ENCODE results near the gene PCIF1. TPM values are rescaled to one million over a fixed set of nuclear protein-coding genes. Genes with fewer than 3 reads are reported as not detected.
"Not testable (repeated sequence)": the region's sequence is repeated elsewhere in the genome, so short reads cannot be mapped to it uniquely, and the experiment has no call there.

The PCIF1 gene
- total RNA-seq, 1 donor from 2014 or later = 21.8 TPM

DNA sequence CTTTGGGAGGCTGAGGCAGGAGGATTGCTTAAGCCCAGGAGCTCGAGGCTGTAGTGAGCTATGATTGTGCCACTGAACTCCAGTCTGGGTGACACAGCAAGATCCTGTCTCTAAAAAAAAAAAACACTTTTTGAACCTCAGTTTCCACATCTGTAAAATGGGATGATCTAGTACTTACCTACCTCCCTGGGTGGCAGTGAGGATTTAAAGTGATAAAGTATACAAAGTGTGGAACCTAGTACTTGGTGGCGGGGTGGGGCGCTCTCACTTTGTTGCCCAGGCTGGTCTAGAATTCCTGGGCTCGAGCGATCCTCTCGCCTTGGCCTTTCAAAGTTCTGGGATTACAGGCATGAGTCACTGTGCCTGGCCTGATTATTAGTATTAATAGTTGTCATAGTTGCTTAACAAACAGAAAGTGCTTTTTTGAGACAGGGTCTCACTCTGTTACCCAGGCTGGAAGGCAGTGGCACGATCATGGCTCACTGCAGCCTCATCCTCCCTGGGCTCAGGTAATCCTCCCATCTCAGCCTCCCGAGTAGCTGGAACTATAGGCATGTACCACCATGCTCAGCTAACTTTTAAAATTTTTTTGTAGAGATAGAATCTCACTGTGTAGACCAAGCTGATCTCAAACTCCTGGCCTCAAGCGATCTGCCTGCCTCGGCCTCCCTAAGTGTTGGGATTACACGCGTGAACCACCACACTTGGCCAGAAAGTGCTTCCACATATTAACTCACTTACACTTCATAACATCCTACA lies 15.5 kb upstream of the PCIF1 start:
- intact Hi-C loops (cut with DNase I) = no loop called here
- ATAC-seq (ENCODE audit: poor library complexity) = no peak
- DNase-seq = no peak

DNA sequence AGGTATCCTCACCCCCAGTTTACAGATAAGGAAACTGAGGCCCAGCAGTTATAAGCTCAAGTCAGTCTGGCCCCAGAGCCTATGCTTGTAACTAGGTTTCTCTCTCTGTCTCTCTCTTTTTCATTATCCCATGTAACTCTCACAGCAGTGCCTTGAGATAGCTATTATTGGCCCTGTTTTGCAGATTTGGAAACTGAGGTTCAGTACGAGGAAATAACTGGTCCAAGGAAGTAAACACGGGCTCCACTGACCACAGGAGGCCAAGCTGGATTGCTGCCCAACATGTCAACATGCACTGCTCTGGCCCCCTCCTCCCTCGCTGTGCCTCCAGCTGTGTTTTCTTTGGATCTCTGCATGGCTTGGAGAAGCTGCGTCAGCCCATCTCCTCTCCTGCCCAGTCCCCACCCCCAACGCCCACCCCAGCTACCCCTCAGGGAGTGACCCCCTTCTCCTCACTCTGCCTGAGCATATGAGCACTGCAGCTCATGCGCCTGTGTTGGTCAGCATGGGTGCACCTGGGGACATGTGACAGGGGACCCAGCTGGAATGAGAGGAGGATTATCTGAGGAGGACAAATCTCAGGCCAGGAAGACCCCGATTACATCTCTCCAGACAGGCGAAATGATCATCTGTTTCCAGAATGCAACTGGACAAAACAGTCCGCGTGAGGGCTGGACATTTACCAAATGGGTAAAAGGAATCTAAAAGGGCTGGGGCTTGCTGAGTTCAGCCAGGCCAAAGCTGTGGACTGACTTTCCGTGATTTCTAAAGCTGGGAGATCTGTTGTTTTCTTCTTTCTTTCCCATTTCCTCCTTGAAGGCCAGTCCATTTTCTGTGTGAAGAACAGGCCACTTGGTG lies 14.7 kb upstream of the PCIF1 start:
- intact Hi-C loops (cut with DNase I) = no loop called here
- DNase-seq (peak; percentile 90), ATAC-seq (ENCODE audit: poor library complexity) (peak; percentile 80)

DNA sequence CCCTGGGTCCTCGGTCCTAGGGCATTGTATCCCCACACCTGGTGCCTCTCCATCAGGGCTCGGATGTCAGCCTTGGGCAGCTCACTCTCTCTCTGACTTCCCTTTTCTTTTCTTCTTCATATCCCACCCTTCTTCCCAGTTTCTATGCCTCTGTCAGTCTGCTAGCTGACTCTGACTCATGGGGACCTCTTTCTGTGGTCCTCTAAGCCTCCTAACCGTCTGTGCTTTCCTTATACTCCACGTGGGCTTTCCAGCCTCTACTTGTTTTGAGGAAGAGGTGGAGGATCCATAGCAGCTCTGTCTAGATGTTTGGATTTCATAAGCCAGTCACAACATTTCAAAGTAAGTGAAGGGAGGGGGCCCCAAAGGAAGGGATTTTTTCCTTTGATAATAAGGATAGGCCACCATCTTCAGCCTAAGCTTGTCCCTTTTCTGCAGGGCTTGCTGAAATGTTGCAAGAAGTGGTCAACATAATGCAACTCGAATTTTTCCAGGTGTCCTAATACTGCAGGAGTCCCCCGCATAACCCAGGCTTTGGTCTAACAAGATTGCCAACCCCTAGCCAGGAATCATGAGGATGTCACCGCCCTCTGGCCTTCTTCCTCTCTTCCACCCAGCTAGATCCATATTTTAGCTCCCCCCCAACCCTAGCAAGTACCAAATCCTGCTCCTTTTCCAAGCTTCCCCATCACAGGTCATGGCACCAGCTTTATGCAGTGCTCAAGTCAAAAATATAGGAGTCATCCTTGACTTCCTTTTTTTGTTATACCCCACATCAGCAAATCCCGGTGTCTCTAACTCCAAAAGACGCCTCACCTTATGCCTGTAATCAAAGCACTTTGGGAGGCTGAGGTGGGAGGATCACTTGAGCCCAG lies 13.8 kb upstream of the PCIF1 start:
- intact Hi-C loops (cut with DNase I) = no loop called here
- no peak for ATAC-seq (ENCODE audit: poor library complexity)
- no peak for DNase-seq

DNA sequence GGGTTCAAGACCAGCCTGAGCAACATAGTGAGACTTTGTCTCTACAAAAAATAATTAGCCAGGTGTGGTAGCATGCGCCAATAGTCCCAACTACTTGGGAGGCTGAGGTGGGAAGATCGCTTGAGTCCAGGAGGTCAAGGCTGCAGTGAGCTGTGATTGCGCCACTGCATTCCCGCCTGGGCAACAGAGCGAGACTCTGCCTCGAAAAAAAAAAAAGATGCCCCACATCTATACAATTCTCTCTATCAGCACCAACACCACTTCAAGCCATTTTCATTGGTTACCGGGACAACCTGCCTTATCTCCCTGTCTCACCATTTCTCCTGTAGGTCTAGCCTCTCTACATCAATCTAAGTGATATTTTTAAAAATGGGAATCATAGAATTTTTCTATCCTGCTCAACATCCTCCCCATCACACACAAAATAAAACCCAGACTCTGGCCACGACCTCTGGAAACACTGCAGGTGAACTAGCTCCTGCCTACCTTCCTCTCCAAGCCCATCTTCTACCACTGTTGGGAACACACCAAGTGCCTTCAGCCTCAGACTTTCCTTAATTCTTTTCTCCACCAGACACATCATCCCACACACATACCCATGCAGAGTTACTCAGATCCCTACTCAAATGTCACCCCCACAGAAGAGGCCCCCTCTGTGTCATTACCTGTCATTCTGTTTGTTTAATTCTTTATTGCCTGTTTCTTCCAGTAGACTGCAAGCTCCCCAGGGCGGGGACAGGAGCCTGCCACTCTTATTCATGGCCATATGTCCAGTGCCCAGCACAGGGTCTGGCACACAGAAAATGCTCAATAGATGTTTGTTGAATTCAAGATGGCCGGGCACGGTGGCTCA lies 12.9 kb upstream of the PCIF1 start:
- intact Hi-C loops (cut with DNase I) = no loop called here
- ATAC-seq (ENCODE audit: poor library complexity) (no peak), DNase-seq (no peak)

DNA sequence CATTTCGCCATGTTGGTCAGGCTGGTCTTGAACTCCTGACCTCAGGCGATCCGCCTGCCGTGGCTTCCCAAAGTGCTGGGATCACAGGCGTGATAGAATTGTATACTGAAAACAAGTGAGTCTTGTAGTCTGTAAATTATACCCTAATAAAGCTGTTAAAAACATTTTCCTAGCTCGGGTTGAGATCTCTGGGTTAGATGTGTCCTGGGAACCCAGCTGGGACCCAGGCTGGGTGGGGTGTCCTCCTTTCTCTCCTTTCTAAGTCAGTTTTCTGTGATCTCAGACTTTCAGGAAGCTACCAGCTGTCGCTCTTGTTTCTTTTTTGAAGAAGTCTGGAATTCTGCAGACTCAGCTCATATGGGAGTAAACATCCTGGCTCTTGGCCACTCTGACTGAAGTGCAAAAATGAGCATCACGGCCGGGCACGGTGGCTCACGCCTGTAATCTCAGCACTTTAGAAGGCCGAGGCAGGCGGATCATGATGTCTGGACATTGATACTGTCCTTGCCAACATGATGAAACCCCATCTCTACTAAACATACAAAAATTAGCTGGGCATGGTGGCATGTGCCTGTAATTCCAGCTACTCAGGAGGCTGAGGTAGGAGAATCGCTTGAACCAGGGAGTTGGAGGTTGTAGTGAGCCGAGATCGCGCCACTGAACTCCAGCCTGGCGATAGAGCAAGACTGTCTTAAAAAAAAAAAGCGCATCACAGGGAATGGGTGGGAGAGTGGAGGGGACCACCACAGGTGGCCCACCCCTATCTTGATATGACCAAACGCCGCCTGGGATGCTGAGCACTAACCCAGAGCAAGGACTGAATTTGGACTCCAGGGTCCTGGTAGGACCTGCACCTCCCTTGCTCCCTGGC lies 9.9 kb upstream of the PCIF1 start:
- DNase-seq (peak; percentile 65), ATAC-seq (ENCODE audit: poor library complexity) (peak; percentile 56)
- intact Hi-C loops (cut with DNase I) = no loop called here

DNA sequence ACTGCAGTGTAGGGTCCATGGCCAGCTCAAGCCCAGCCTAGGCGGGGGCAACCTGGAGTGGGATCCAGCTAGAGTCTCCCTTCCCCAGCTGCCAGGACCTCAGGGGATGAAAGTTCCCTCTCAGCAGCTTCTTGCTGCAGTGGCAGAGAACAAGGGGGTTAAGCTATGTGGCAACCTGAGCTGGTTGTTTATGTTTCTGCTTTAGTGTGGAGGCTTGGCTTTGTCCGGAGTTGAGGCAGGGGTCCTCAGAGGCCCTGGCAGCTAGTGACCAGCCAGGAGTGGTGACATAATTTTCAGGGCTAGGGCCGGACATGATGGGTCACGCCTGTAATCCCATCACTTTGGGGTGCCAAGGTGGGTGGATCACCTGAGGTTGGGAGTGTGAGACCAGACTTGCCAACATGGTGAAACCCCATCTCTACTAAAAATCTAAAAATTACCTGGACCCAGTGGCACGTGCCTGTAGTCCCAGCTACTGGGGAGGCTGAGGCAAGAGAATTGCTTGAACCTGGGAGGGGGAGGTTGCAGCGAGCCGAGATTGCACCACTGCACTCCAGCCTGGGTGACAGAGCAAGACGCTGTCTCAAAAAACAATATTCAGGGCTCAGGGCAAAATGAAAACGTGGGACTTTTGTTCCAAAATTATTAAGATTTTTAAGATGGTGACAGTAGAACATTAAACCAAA lies 8.5 kb upstream of the PCIF1 start:
- intact Hi-C loops (cut with DNase I) = no loop called here
- ATAC-seq (ENCODE audit: poor library complexity) (no peak), DNase-seq (no peak)

DNA sequence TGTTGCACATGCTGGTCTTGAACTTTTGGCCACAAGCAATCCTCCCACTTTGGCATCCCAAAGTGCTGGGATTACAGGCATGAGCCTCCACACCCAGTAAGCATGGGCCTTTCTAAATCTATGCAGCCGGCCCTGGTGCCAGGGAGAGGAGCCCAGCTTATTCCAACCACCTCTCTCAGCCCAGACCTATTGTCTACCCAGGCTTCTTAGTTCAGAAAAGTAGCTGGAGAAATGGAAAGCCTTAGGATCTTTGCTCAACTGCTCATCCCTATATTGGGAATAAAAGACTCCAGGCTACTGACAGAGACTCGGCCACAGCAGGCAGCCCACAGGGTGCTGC lies 7.8 kb upstream of the PCIF1 start:
- ATAC-seq (ENCODE audit: poor library complexity) (no peak), DNase-seq (no peak)
- intact Hi-C loops (cut with DNase I) = no loop called here

DNA sequence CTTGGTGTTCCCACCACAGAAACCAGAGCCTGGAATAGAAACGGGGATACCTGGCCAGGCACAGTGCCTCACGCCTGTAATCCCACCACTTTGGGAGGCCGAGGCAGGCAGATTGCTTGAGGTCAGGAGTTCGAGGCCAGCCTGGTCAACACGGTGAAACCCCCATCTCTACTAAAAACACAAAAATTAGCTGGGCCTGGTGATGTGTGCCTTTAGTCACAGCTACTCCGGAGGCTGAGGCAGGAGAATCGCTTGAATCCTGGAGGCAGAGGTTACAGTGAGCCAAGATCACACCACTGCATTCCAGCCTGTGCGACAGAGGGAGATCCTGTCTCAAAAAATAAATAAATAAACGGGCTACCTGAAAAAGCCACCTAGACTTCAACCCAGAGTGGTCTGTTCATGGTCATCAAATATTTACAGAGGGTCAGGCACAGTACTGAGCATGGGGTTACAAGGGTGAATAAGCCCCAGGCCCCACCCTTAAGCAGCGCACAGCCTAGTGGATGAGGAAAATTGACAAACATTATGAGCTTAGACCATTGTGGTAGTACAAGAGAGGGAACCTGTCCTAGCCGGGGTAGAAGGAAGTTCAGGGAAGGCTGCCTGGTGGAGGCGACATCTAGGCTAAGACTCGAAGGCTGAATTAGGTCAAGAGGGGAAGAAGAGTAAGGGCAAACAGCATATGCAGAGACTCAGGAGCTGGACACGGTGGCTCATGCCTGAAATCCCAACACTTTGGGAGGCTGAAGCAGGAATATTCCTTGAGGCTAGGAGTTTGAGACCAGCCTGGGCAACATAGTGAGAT lies 7.2 kb upstream of the PCIF1 start:
- no peak for DNase-seq
- intact Hi-C loops (cut with DNase I) = no loop called here
- no peak for ATAC-seq (ENCODE audit: poor library complexity)

DNA sequence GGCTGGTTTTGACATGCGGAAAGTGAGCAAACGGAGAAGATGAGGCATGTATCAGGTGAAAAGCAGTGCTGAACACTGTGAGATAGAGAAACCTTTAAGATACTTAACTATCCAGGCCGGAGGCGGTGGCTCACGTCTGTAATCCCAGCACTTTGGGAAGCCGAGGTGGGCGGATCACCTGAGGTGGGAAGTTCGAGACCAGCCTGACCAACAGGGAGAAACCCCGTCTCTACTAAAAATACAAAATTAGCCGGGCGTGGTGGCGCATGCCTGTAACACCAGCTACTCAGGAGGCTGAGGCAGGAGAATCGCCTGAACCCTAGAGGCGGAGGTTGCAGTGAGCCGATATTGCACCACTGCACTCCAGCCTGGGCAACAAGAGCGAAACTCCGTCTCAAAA lies 2.8 kb upstream of the PCIF1 start:
- ATAC-seq (ENCODE audit: poor library complexity); DNase-seq: not testable (repeated sequence)
- intact Hi-C loops (cut with DNase I) = loop anchor here (5.0 to 10.0 kb wide), 2 partner anchors 39 to 887 kb away; partner anchors contain the start of genes CTSA and NEURL2

DNA sequence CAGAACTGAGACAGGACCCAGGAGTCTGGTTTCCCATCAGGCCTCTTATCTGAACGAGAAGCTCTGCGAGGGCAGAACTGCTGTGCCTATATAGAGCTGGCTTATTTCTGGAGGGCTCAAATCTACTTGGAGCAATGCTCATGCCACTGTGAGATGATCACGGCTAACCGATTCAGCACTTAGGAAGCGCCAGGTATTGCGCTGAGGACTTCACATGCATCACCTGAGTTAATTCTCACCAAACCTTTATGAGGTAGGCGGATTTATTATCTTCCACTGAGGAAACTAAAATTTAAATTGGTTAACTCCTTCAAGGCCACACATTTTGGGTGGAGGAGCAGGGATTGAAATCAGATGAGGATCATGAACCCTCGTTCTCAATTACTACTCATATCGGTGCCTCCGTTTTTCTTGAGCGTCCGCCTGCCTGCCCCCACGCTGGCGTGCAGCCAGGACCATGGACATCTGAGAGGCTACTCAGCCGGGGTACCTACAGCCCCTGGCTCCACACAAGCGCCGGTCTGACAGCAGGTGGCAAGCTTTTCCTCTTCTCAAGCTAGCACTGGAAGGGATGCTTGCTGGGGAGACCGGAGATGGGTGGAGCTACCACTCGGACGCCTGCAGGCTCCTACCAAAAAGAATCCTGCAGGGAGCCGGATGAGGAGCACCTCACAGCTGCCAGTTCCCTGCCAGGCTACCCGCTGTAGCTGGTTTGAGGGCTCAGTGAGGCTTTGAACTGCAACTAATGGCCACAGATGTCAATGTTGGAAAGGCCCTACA lies 1.0 kb upstream of the PCIF1 start:
- peak; percentile 43 for ATAC-seq (ENCODE audit: poor library complexity)
- intact Hi-C loops (cut with DNase I) = loop anchor here (5.0 to 10.0 kb wide), 2 partner anchors 41 to 889 kb away; partner anchors contain the start of genes CTSA and NEURL2
- peak; percentile 83 for DNase-seq

DNA sequence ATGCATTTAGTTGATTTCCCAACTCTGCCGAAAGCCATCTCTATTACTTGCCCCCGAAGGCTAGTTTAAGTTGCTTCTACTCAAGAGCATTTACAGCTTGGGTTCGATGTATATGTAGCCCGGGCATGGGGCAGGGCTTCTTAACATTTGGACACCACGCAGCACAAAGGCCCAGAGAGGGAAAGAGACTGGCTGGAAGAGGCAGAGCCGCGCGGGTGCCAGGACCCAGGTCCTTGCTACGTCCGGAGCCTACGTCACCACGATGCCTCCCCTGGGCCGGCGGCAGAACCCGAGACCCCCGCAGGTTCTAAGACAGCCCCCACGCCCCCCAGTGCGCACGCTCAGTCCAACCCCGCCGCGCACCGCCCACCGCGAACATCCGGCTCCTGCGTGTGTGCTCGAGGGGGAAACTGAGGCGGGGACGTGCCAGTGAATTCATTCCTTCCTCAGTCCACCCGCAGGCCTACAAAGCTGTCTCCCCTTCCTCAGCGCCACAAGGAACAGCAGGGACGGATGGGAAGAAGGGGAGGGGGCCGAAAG lies 367 bp upstream of the PCIF1 start:
- ATAC-seq (ENCODE audit: poor library complexity) = peak; percentile 42
- intact Hi-C loops (cut with DNase I) = loop anchor here (5.0 to 10.0 kb wide), 2 partner anchors 42 to 889 kb away; partner anchors contain the start of genes CTSA and NEURL2
- DNase-seq = peak; percentile 85

DNA sequence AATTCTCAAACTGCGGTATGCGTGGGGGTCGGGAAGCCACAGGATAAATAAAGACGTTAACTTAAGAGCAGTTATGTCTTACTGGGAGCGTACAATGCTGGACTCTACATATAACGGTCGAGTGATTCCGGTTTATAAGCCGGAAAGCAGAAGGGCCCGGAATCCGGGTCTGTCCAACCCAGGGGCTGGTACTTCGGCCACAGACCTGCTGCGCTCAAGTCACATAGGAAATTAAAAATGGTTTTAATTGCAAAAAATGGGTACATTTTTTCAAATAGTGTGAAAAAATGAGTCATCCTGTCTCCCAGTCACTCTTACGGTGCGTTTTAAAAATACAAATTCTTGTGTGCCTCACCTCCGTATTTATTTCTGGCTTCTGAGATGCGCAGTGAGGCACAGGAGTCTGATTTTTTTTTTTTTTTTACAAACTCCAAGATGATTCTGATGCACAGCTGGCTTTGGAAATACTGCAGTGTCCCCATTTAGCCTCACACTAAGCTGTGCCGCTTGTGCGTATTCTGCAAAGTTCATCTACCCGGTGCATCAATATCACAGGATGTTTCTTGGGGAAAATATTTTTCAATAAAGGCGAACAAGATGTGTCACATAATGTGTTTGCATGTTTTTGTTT lies 1.0 kb downstream of the PCIF1 start:
- ATAC-seq (ENCODE audit: poor library complexity) (peak; percentile 21), DNase-seq (no peak)
- intact Hi-C loops (cut with DNase I) = loop anchor here (5.0 to 10.0 kb wide), 3 partner anchors 103 to 891 kb away; partner anchors contain the start of genes SNX21 and UBE2C

DNA sequence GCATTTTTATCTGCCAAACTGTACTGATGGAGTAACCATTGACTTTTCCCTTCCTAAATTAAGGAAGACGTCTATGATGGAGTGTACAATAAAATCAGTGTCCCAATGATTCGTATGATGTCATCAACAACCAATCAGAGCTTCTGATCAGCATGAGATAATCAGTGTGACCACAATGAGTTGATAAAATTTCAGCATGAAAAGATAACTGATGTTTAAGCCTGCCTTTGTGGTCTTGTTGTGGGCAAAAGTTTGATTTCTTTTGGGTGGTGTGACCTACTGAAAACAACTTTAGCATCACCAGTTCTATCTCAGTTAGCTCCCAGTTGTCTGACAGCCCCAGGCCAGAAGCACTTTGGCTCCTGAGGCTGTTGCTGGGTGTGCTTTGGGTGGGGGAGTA lies 3.3 kb downstream of the PCIF1 start:
- intact Hi-C loops (cut with DNase I) = loop anchor here (5.0 to 10.0 kb wide), 3 partner anchors 105 to 893 kb away; partner anchors contain the start of genes SNX21 and UBE2C
- ATAC-seq (ENCODE audit: poor library complexity) (no peak), DNase-seq (no peak)
